Measurements from ENCODE around the gene FBXO44.

The FBXO44 gene

DNA sequence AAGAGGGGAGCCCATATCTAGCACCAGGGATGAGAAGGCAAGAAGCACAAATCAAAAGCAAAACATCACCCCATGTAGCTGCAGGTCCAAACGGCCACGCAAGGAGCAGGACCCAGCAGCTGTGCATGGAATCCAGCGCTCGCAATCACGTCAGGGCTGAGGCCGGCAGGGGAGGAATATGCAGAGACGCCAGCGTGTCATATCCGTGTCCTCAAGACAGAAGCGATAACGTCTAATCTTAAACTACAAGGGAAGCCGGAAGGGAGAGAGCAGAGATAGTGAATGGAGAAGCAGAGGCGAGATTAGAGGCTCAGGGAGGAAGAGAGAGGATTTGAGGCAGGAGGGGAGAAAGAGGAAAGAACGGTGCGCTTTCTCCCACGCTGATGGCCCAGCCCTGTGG lies 39.6 kb upstream of the FBXO44 start:
- Histone ChIP-seq H3K9me3 (ENCODE audit: insufficient read depth, low read length, severe bottlenecking) (no peaks in the 10 kb centered on the region), H3K4me2 (ENCODE audit: insufficient read depth, low read length) (no peak overlapping the region), H3K27me3 (ENCODE audit: insufficient read depth, low read length, poor library complexity) (peaks cover 5% of the 10 kb centered on the region), H2AFZ (ENCODE audit: low read depth, low read length) (no peak overlapping the region), H4K20me1 (ENCODE audit: insufficient read depth, low read length) (peaks cover 3% of the 10 kb centered on the region; the same call in 1 of the 2 replicates), H3K36me3 (ENCODE audit: insufficient read depth, low read length) (no peaks in the 10 kb centered on the region), H3K27ac (ENCODE audit: low read length) (no peak overlapping the region), H3K4me1 (ENCODE audit: insufficient read depth, low read length) (no peaks in the 10 kb centered on the region), H3K9ac (ENCODE audit: low read depth, low read length) (no peak overlapping the region), H3K4me3 (ENCODE audit: low read depth in 1 of 2, low read length in 2 of 2) (no peak overlapping the region), H3K79me2 (ENCODE audit: insufficient read depth, low read length) (no peaks in the 10 kb centered on the region)
- TF ChIP-seq EZH2 (IDR thresholded peaks at IDR 0.05; ENCODE audit: borderline replicate concordance, low read depth, low read length, severe bottlenecking) = no peak
- TF ChIP-seq, protein P1, sequence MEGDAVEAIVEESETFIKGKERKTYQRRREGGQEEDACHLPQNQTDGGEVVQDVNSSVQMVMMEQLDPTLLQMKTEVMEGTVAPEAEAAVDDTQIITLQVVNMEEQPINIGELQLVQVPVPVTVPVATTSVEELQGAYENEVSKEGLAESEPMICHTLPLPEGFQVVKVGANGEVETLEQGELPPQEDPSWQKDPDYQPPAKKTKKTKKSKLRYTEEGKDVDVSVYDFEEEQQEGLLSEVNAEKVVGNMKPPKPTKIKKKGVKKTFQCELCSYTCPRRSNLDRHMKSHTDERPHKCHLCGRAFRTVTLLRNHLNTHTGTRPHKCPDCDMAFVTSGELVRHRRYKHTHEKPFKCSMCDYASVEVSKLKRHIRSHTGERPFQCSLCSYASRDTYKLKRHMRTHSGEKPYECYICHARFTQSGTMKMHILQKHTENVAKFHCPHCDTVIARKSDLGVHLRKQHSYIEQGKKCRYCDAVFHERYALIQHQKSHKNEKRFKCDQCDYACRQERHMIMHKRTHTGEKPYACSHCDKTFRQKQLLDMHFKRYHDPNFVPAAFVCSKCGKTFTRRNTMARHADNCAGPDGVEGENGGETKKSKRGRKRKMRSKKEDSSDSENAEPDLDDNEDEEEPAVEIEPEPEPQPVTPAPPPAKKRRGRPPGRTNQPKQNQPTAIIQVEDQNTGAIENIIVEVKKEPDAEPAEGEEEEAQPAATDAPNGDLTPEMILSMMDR (IDR thresholded peaks at IDR 0.05; ENCODE audit: borderline replicate concordance, extremely low read depth, low read length, poor library complexity, severe bottlenecking) = no peak
- ATAC-seq (ENCODE audit: insufficient read depth, low read depth) (no peak), DNase-seq (no peak)

DNA sequence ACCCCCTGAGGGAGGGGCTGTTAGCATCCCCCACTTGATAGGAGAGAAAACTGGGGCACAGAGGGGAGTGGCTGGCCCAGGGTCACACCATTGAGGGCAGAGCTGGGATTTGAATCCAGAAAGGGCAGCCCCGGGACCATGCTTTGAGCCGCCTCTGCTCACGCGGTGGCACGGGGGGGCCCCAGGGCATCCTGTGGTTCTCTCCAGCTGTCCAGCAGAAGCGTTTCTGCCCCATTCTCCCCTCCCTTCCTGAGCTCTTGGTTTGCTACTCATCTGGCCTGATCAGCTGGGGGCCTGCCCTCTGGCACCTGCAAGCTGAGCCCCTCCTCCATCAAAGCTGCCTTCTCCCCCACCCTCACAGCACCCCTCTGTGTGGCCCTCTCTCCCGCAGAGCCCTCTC lies 37.9 kb upstream of the FBXO44 start:
- Histone ChIP-seq H3K27ac (ENCODE audit: low read length) (no peak overlapping the region), H3K9me3 (ENCODE audit: insufficient read depth, low read length, severe bottlenecking) (no peaks in the 10 kb centered on the region), H3K4me2 (ENCODE audit: insufficient read depth, low read length) (no peak overlapping the region), H3K79me2 (ENCODE audit: insufficient read depth, low read length) (no peaks in the 10 kb centered on the region), H3K9ac (ENCODE audit: low read depth, low read length) (no peak overlapping the region), H2AFZ (ENCODE audit: low read depth, low read length) (no peak overlapping the region), H3K27me3 (ENCODE audit: insufficient read depth, low read length, poor library complexity) (peaks cover 5% of the 10 kb centered on the region), H4K20me1 (ENCODE audit: insufficient read depth, low read length) (peaks cover 6% of the 10 kb centered on the region; the same call in 1 of the 2 replicates), H3K4me1 (ENCODE audit: insufficient read depth, low read length) (no peaks in the 10 kb centered on the region), H3K4me3 (ENCODE audit: low read depth in 1 of 2, low read length in 2 of 2) (no peak overlapping the region), H3K36me3 (ENCODE audit: insufficient read depth, low read length) (no peaks in the 10 kb centered on the region)
- TF ChIP-seq, protein P1 (IDR thresholded peaks at IDR 0.05; ENCODE audit: borderline replicate concordance, extremely low read depth, low read length, poor library complexity, severe bottlenecking) = no peak
- TF ChIP-seq EZH2 (IDR thresholded peaks at IDR 0.05; ENCODE audit: borderline replicate concordance, low read depth, low read length, severe bottlenecking) = no peak
- DNase-seq = no peak
- ATAC-seq (ENCODE audit: insufficient read depth, low read depth) = no peak

DNA sequence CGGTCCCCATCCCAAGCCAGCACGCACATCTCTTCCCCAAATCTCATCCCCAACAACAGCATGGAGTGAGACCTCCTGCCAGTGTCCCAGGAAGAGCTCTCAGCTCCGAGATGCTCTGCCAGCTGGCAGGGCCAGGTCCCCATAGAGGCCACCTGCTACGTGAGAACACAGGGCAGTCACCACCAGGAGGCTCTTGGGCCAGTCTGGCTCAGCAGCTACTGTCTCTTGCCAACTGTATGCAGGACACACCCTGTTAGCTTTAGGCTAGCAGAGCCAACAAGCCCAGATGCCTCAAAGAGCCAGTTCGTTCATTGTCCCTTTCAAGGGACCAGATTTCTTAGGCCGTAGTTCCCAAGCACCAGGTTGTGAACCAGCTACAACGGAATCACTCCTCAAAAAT lies 37.4 kb upstream of the FBXO44 start:
- Histone ChIP-seq H3K27ac (ENCODE audit: low read length) (no peak overlapping the region), H3K79me2 (ENCODE audit: insufficient read depth, low read length) (no peaks in the 10 kb centered on the region), H4K20me1 (ENCODE audit: insufficient read depth, low read length) (peaks cover 6% of the 10 kb centered on the region; the same call in 1 of the 2 replicates), H3K36me3 (ENCODE audit: insufficient read depth, low read length) (no peaks in the 10 kb centered on the region), H3K4me3 (ENCODE audit: low read depth in 1 of 2, low read length in 2 of 2) (no peak overlapping the region), H3K4me2 (ENCODE audit: insufficient read depth, low read length) (no peak overlapping the region), H2AFZ (ENCODE audit: low read depth, low read length) (no peak overlapping the region), H3K27me3 (ENCODE audit: insufficient read depth, low read length, poor library complexity) (peaks cover 5% of the 10 kb centered on the region), H3K9ac (ENCODE audit: low read depth, low read length) (no peak overlapping the region), H3K4me1 (ENCODE audit: insufficient read depth, low read length) (no peaks in the 10 kb centered on the region), H3K9me3 (ENCODE audit: insufficient read depth, low read length, severe bottlenecking) (no peaks in the 10 kb centered on the region)
- ATAC-seq (ENCODE audit: insufficient read depth, low read depth) (no peak), DNase-seq (no peak)
- TF ChIP-seq, protein P1 (IDR thresholded peaks at IDR 0.05; ENCODE audit: borderline replicate concordance, extremely low read depth, low read length, poor library complexity, severe bottlenecking) = no peak
- TF ChIP-seq EZH2 (IDR thresholded peaks at IDR 0.05; ENCODE audit: borderline replicate concordance, low read depth, low read length, severe bottlenecking) = no peak

DNA sequence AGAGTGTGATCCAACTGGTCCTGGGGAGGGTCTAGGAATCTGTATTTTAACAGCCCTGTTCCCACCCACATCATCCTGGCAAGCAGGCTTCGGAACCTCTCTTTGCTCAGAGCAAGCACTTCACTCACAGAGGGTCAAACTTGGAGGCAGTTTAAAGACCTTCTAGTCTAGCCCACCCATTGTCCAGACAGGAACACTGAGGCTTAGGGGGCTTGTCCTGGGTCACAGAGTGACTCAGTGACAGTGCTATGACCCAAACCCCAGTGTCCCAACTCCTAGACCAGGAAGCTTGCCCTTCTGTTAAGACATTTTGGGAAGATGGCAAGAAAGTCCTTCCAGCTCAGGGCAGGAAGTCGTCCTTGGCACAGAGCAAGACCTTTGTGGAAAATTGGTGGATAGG lies 36.9 kb upstream of the FBXO44 start:
- Histone ChIP-seq H3K27me3 (ENCODE audit: insufficient read depth, low read length, poor library complexity) (peaks cover 5% of the 10 kb centered on the region), H3K4me2 (ENCODE audit: insufficient read depth, low read length) (no peak overlapping the region), H3K4me3 (ENCODE audit: low read depth in 1 of 2, low read length in 2 of 2) (no peak overlapping the region), H3K79me2 (ENCODE audit: insufficient read depth, low read length) (no peaks in the 10 kb centered on the region), H3K36me3 (ENCODE audit: insufficient read depth, low read length) (no peaks in the 10 kb centered on the region), H4K20me1 (ENCODE audit: insufficient read depth, low read length) (peaks cover 6% of the 10 kb centered on the region; the same call in 1 of the 2 replicates), H3K4me1 (ENCODE audit: insufficient read depth, low read length) (no peaks in the 10 kb centered on the region), H3K9ac (ENCODE audit: low read depth, low read length) (no peak overlapping the region), H3K27ac (ENCODE audit: low read length) (no peak overlapping the region), H3K9me3 (ENCODE audit: insufficient read depth, low read length, severe bottlenecking) (no peaks in the 10 kb centered on the region), H2AFZ (ENCODE audit: low read depth, low read length) (no peak overlapping the region)
- ATAC-seq (ENCODE audit: insufficient read depth, low read depth) (no peak), DNase-seq (no peak)
- TF ChIP-seq, protein P1 (IDR thresholded peaks at IDR 0.05; ENCODE audit: borderline replicate concordance, extremely low read depth, low read length, poor library complexity, severe bottlenecking) = no peak
- no peak for TF ChIP-seq EZH2 (IDR thresholded peaks at IDR 0.05; ENCODE audit: borderline replicate concordance, low read depth, low read length, severe bottlenecking)
